Endothelial cell of umbilical vein (primary cell): ENCODE results near the gene CD8A.

Source experiments
- CTCF ChIP-seq, 2 donors: IDR thresholded peaks; 1 replicate in 1 of 2; 2 replicates in 1 of 2; pipeline ENCODE4 v1.5.1; 2011; ENCODE audit warnings: low read length in 2 of 2, mild to moderate bottlenecking in 2 of 2, moderate library complexity in 2 of 2, control low read depth in 1 of 2, inconsistent platforms in 1 of 2, low read depth in 1 of 2; ENCODE audit not compliant: insufficient read depth in 1 of 2; ENCODE audit errors: extremely low read depth in 1 of 2
- EZH2 ChIP-seq: IDR thresholded peaks from 2 replicates; pipeline ENCODE4 v1.6.1; 2012; ENCODE audit warnings: borderline replicate concordance, low read depth, mild to moderate bottlenecking, moderate library complexity, low read length, inconsistent platforms; ENCODE audit not compliant: severe bottlenecking
- FOS ChIP-seq: IDR thresholded peaks from 2 replicates; pipeline ENCODE4 v1.6.1; 2011; ENCODE audit warnings: mild to moderate bottlenecking, low read length, moderate library complexity, borderline replicate concordance; ENCODE audit not compliant: insufficient read depth
- GATA2 ChIP-seq: IDR thresholded peaks from 2 replicates; pipeline ENCODE4 v1.7.0; 2011; ENCODE audit warnings: low read depth, mild to moderate bottlenecking, moderate library complexity, mixed read lengths, low read length; ENCODE audit not compliant: insufficient read length, insufficient read depth
- JUN ChIP-seq: IDR thresholded peaks from 2 replicates; pipeline ENCODE4 v1.6.1; 2011; ENCODE audit warnings: borderline replicate concordance, low read depth; ENCODE audit not compliant: insufficient read length, insufficient read depth
- MAX ChIP-seq: IDR thresholded peaks from 2 replicates; pipeline ENCODE4 v1.6.1; 2011; ENCODE audit not compliant: insufficient read depth, insufficient read length
- MYC ChIP-seq: IDR thresholded peaks from one replicate; pipeline ENCODE4 v1.6.1; 2011; ENCODE audit warnings: mild to moderate bottlenecking, low read depth, low read length
- POLR2A ChIP-seq: IDR thresholded peaks from 2 replicates; pipeline ENCODE4 v1.6.1; 2012; ENCODE audit warnings: low read depth, mild to moderate bottlenecking, control low read depth, low read length
- POLR2AphosphoS5 ChIP-seq: IDR thresholded peaks from 2 replicates; pipeline ENCODE4 v1.6.1; 2012; ENCODE audit warnings: low read depth, mild to moderate bottlenecking, control low read depth, low read length, moderate library complexity; ENCODE audit not compliant: insufficient read depth

GRCh38 chr2:86818114-86818801 is 27.5 kb upstream of the CD8A start:
- no peak for TF ChIP-seq CTCF (IDR thresholded peaks at IDR 0.05; ENCODE audit: extremely low read depth in 1 of 2, insufficient read depth in 1 of 2, low read depth in 1 of 2, low read length in 2 of 2)
- no peak for TF ChIP-seq POLR2A
- no peak for TF ChIP-seq EZH2
- TF ChIP-seq POLR2AphosphoS5, result no peak
- no peak for TF ChIP-seq MAX
- no peak for TF ChIP-seq FOS
- TF ChIP-seq MYC, result no peak
- no peak for TF ChIP-seq JUN
- no peak for TF ChIP-seq GATA2
